Measurements from ENCODE around the gene RASSF8.

The RASSF8 gene

GRCh38 chr12:25943940-25944339 lies 14.5 kb upstream of the RASSF8 start:
- TF ChIP-seq GATA2 (IDR thresholded peaks at IDR 0.05; ENCODE audit: low read depth, low read length) (no peak), GATA3 (IDR thresholded peaks at IDR 0.05; ENCODE audit: low read depth, low read length) (no peak)

GRCh38 chr12:25949343-25949742 lies 9.1 kb upstream of the RASSF8 start:
- TF ChIP-seq GATA3 (IDR thresholded peaks at IDR 0.05; ENCODE audit: low read depth, low read length) (no peak), GATA2 (IDR thresholded peaks at IDR 0.05; ENCODE audit: low read depth, low read length) (no peak)

GRCh38 chr12:25950329-25951115 lies 8.0 kb upstream of the RASSF8 start:
- TF ChIP-seq GATA3 (IDR thresholded peaks at IDR 0.05; ENCODE audit: low read depth, low read length), result no peak
- TF ChIP-seq GATA2 (IDR thresholded peaks at IDR 0.05; ENCODE audit: low read depth, low read length), result no peak

GRCh38 chr12:25957793-25958427 lies 572 bp upstream of the RASSF8 start:
- TF ChIP-seq GATA2 (IDR thresholded peaks at IDR 0.05; ENCODE audit: low read depth, low read length) (no peak), GATA3 (IDR thresholded peaks at IDR 0.05; ENCODE audit: low read depth, low read length) (no peak)

- TF ChIP-seq GATA2 (IDR thresholded peaks at IDR 0.05; ENCODE audit: low read depth, low read length) (no peak), GATA3 (IDR thresholded peaks at IDR 0.05; ENCODE audit: low read depth, low read length) (no peak)
These were observed 834 bp downstream of the RASSF8 start for GRCh38 chr12:25959071-25959961.

GRCh38 chr12:25960143-25960542 lies 1.7 kb downstream of the RASSF8 start:
- TF ChIP-seq GATA2 (IDR thresholded peaks at IDR 0.05; ENCODE audit: low read depth, low read length), result no peak
- no peak for TF ChIP-seq GATA3 (IDR thresholded peaks at IDR 0.05; ENCODE audit: low read depth, low read length)

- no peak for TF ChIP-seq GATA3 (IDR thresholded peaks at IDR 0.05; ENCODE audit: low read depth, low read length)
- no peak for TF ChIP-seq GATA2 (IDR thresholded peaks at IDR 0.05; ENCODE audit: low read depth, low read length)
These were observed 2.5 kb downstream of the RASSF8 start for GRCh38 chr12:25960961-25961360.

- no peak for TF ChIP-seq GATA3 (IDR thresholded peaks at IDR 0.05; ENCODE audit: low read depth, low read length)
- TF ChIP-seq GATA2 (IDR thresholded peaks at IDR 0.05; ENCODE audit: low read depth, low read length), result no peak
These were observed 4.5 kb downstream of the RASSF8 start for GRCh38 chr12:25962932-25963525.

GRCh38 chr12:25965682-25966081 lies 7.2 kb downstream of the RASSF8 start:
- no peak for TF ChIP-seq GATA2 (IDR thresholded peaks at IDR 0.05; ENCODE audit: low read depth, low read length)
- TF ChIP-seq GATA3 (IDR thresholded peaks at IDR 0.05; ENCODE audit: low read depth, low read length), result no peak

- no peak for TF ChIP-seq GATA2 (IDR thresholded peaks at IDR 0.05; ENCODE audit: low read depth, low read length)
These were observed 11.6 kb downstream of the RASSF8 start for GRCh38 chr12:25970082-25970481.

- no peak for TF ChIP-seq GATA3 (IDR thresholded peaks at IDR 0.05; ENCODE audit: low read depth, low read length)
- TF ChIP-seq GATA2 (IDR thresholded peaks at IDR 0.05; ENCODE audit: low read depth, low read length), result no peak
These were observed 12.6 kb downstream of the RASSF8 start for GRCh38 chr12:25970916-25971653.

- TF ChIP-seq GATA3 (IDR thresholded peaks at IDR 0.05; ENCODE audit: low read depth, low read length), result no peak
- TF ChIP-seq GATA2 (IDR thresholded peaks at IDR 0.05; ENCODE audit: low read depth, low read length), result no peak
These were observed 13.2 kb downstream of the RASSF8 start for GRCh38 chr12:25971654-25972041.

GRCh38 chr12:25972783-25973182 lies 14.3 kb downstream of the RASSF8 start:
- TF ChIP-seq GATA3 (IDR thresholded peaks at IDR 0.05; ENCODE audit: low read depth, low read length), result no peak
- no peak for TF ChIP-seq GATA2 (IDR thresholded peaks at IDR 0.05; ENCODE audit: low read depth, low read length)
